GM21737 (cell line): ENCODE results near the gene DUOXA2.
"Not testable (repeated sequence)": the region's sequence is repeated elsewhere in the genome, so short reads cannot be mapped to it uniquely, and the experiment has no call there.

Experiments used
- ATAC-seq: cut with Tn5 transposase; IDR thresholded peaks from one replicate; pipeline ENCODE4 v1.9.1; 2021; ENCODE audit warnings: mild to moderate bottlenecking, moderate library complexity; ENCODE audit not compliant: unreplicated experiment

DUOXA2 gene

DNA sequence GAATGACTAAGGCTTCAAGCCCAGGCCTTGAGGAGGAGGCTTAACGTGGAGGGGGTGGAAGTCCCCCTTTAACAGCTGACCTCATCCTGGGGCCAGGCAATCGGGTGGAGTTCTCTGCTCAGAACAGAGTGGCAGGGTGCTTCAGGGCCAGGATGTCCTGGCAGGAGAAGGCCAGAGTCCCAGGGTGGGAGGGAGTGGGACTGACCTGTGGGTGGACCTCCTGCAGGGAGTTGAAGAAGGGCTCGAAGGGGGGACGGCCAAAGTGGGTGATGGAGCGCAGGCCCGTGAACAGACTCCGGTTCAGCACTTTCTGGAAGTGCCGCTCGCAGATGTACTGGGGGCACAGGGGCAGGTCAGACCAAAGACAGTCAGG is 19.8 kb upstream of the DUOXA2 start:
- ATAC-seq, result no peak

DNA sequence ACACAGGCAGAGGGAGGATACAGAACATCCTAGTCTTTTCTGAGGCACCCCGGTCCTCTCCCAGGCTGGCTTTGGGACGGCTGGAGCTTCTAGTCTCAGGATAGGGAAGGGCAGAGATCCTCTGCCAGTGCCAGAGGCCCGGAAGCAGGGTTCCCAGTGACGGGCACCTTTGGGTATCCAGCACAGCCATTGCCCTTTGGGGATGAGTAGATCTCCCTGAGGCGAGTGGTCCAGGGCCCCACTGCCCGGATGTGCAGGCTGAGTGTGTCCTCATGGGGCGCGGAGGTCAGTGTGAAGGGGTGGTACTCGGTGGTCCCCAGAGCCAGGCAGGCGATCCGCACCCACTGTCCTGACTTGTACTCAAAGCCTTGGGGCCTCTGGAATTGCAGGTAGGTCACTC is 18.5 kb upstream of the DUOXA2 start:
- no peak for ATAC-seq

DNA sequence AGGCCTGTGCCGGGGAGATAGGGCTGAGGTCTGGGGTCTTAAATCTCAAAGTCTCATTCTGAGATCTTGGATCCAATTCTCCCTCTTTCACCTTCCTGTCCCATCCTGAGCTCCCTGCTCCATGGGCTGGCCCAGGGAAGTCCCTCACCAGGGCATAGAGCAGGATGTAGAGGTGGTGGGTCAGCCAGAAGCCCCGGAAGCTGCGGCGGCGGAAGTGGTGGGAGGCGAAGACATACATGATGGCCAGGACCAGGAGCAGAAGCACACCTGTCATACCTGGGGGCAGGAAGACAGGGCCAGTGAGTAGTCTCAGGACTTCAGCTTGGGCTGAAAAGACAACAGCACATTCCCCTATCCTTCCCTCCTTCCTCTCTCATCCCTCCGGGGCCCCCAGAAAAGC is 16.7 kb upstream of the DUOXA2 start:
- no peak for ATAC-seq

DNA sequence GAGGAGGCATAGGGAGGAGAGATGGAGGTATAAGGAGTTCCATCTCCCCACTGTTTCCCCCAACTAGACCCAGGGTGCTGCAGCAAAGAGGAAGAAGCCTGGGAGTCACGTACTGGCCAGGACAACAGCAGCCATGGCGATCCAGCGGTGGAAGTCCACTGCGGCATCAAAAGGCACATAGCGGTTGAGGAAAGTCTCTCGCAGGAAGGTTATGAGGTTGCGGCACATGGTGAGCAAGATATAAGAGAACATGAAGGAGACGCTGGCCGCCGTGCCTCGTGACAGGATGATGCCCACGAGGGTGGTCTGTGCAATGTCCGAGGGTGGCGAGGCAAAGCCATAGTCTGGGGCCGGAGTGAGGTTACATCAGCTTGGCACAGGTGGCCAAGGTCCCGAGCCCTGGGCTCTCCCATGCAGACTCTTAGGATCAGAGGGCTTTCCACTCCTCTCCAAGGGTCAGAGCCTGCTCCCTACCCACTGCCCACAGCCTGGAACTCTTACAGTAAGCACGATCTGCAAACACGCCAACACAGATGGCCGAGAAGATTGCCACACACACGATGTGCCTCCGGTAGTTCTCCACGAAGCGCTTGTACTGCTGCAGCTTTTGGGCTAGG is 14.5 kb upstream of the DUOXA2 start:
- no peak for ATAC-seq

DNA sequence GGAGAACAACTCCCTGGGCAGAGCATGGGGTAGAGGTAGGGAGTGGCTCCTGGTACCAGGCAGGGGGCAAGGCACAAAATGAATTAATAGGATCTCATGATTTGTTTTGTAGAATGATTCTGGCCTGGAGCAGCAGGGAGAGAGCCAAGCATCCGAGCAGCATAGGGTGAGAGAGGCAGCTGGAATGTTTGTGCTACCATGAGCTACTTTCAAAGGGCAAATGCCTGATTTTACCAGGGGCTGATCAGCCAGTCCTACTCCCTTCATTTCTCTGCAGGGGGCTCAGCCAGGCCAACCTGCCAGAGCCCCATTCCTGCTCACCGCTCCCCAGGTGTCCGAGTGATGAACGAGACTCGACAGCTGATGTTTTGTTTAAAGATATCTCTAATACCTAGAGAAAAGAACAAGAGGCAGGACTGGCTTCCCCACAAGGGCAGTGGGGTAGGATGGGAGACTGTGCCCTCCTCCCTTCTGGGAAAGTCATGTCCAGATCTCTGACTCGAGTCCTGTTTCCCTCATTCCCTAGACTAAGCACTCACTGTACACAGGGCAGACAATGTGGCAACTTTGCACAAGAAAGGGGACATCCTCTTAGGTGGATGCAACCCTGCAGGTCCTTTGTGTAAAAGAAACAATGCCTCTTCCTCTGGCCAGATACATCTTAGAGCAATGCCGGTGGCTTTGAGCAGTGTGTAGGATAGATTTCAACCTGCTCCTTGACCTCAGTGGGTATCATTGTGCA is 13.1 kb upstream of the DUOXA2 start:
- no peak for ATAC-seq

DNA sequence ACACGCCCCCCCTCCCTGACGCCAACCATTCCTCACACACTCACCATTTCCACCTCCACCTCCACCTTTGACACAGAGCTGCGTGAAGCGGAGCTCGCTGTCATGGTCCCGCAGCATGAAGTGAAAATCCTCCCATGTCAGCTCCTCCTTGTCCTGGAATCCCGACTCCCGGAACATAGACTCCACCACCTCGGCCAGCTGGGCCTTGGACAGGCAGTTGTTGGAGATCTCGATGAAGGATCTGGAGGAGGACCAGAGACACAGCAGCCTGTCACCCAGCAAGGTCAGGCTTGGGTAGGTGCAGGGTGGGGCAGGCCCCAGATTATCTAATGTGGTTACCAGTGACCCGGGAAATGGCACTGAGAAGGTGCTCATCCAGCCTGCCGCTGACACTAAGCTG is 12.4 kb upstream of the DUOXA2 start:
- no peak for ATAC-seq

DNA sequence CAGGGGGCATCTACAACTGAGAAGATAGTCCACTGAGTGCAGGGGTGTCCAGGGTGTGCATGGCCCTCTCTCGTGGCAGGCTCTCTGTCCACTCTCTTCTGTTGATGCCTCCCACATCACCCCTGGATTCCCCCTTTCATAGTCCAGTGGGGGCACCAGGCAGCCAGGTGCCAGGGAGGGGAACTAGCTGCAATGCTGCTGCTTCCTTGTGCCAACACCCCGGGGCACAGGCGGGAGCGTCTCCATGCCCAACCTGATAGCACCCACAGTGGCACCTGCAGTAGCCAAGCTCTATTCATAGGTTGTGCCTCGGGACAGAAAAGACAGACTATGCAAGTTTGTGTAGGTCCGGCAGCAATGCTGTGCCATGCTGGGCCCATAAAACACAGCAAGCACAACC is 11.9 kb upstream of the DUOXA2 start:
- ATAC-seq, result no peak

DNA sequence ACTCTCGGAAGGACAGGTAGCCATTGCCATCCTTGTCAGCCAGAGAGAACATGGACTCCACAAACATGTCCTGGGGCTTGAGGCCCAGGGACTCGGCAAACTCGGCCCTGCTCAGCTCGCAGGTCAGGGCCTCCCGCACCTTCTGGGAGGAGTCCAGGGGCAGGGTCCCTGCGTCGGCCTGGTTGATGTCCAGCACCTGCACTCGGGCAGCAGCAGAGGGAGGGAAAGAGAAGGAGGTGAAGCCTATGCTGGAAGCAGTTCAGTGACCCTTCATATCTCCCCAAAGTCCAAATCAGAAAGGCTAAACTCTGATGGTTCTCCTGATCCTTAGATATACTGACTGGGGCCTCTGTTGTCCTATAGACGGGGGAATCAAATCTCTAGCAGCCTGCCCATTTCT is 10.0 kb upstream of the DUOXA2 start:
- ATAC-seq, result not testable (repeated sequence)

DNA sequence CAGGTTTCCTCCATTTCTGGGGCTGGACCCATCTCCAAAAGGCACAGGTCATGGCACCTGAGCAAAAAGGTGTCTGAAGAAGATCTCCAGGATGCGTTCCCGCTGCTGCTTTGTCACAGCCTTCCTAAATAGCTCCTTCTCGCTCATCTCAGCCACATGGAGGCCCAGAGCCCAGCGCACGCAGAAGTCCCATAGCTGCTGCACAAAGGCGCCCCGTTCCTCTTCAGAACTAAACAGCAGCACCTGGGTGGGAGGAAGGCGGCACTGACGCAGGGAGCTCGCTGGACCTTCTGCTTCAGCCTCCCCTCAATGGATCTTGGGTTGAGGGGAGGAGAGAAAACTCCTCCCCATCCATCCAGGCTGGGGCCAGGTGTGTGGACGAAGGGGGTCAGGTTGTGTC is 8.5 kb upstream of the DUOXA2 start:
- ATAC-seq, result no peak

DNA sequence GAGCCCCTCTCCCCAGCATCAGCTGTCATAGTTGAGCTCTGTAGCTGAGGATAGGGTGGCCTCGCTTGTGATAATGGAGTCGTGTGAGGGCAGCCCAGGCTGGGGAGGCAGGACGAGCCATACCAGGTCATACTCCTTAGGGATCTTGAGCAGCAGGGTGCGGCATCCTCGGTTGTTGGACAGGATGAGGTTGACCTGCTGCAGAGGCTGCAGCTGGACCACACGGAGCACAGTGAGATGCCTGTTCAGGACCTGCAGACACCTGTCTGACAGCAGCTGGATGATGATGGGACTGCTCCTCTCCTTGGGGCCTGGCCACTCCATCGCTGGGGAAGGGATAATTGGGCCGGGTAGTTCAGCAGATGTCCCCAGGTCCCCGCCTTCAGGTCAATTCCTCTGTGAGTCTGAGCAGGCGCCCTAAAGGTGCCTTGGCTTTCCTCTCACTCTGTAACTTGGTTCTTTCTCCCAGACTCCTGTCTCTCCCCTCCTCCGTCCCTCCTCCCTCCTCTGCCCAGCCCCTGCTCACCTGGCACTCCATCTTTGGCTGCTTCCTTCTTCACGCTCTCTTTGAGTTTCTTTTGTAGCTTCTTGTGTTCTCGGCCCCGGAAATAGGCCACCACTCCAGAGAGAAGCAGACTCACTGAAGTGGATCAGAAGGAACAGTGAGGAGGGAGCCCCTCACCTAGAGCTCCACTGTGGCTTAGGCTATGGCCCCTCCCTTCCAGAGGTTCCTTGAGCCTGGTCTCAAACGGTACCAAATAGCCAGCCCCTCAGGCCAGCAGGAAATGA is 7.9 kb upstream of the DUOXA2 start:
- no peak for ATAC-seq

DNA sequence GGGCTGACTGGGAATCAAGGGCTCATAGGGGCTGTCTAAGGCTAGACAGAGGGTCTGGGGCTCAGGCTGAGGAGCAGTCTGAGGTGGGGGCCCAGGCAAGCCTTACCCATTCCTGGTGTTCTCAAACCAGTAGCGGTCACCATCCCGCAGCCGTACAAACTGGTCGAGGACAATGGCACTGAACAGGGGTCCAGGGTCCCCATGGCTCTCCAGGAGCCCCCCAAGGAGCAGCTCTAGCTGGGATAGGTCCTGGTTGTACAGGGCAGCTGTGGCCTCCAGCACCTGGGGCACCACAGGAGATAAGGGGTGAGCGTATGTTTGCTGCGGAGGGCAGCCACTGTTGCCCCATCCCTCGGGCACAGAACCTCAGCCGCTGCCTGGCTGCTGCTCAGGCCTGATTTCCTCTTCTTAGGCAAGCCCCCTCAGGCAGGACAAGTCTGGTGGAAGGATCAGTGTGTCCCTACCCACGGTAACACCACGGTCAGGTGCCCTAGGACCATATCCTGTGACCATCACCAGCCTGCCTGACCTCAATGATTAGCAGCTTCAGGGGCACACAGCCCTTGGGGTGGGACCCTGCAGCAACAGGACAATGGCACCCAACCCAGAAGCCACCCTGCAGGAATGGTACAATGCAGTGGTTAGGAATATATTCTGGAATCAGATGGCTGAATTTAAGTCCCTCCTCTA is 6.0 kb upstream of the DUOXA2 start:
- no peak for ATAC-seq

DNA sequence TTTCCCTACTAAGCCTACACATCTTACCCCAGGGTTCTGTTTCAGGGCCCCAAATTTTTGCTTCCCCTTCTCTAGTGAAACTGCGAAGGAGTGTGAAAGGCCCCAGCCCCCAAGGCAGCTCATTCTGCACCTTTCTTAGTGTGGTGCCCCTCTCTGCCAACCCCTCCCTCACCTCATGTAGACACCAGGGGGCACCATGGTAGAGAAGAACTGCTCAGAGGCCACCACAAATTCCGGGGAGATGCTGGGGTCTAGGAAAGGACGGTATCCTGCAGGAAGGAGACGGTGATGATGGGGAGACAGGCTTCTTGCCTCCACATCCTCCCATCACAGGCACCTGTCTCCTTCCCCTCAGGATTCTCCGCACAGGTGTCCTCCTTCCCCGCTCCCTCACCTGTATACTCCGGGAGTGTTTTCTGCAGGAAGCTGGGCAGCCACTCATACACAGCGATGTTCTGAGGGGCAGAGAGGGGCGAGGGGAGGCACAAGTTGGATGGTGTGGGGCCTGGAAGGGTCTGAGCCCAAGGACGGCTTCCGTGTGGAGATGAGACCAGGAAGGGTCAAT is 3.8 kb upstream of the DUOXA2 start:
- ATAC-seq, result no peak

DNA sequence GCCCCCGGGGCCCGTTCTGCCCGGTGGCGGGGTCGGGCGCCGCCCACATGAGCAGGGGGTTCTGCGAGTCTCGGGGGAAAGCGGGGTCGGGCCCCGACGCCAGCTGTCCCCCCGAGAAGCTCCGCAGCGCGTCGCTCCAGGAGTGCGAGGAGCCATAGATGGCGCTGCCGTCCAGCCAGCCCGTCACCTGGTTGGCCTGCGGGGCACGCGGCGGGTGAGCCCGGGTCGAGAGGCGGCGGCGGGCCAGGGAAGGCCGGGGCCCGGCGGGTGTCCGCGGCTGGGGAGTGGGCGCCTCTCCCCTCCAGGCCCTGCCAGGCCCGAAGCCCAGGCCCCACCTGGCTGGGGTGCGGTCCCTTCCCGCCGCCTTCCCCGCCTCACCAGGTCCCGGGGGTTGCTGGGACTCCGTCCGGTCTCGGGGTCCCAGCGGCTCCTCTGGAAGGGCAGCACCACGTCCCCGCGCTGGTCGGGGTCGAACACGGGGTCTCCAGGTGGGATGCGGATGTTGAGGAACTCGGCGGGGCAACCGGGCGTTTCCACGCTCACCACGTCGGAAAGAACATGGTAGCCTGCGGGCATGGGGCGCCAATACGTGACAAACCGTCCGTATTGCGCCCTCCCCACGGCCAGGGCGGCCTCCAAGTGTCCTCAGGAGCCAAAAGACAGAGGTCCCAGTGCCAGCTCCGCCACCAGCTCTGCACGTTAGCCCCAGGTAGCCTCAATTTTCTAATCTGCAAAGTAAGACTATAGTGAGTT is 2.6 kb upstream of the DUOXA2 start:
- no peak for ATAC-seq

DNA sequence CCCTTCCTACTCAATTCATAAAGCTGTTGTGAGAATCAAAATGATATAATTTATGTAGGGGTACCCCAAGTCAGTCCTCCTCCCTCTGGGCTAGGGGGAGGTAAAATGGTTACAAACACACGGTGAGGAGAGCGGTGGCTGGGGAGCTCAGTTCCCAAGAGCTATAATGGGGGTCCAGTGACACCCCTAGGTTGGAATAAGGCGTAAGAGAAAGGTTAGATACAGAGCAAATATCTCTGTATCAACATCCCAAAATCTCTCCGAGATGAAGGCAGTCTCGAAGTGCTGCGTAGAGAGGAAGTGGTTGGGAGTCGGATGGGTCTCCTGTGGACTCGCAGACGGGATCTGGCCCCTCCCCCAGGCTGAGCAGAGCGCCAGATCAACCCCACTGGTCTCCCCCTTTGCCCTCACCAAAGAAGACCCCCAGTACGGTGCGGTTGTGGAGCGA is 2.0 kb upstream of the DUOXA2 start:
- no peak for ATAC-seq

DNA sequence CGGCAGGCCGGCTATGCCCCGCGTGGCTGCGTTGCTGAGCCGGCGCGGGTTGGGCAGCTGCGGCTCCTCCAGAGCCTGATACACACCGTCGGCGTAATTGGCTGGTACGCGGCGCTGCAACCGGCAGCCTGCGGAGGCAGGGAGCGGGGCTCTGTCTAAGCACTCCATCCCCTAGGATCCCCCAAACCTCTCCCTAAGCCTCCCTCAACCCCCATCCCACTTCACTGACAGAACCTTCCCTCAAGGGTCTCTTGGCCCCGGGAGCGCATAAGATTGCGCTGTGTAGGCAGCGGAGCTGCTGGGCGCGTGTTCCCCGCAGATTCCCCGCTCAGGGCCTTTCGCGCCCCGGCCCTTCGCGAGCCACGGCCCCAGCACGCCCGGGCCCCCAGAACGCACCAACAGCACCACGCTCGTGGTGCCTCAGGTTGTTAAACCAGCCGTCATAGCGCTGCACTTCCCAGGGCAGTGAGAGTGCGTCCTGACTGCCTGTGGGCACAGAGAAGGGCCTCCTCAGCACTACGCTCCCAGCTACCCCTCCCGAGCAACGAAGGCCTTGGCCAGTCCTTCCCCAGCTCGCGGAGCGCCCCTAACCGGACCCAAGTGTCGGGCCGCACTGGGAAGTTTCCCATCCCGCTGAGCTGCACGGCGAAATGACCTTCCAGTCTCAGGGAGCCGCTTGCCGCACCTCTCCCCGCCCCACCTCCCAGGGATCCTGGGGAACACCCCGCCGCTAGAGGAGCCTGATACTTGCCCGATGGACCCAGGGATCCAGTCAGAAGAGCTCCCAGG is 1.3 kb upstream of the DUOXA2 start:
- no peak for ATAC-seq

DNA sequence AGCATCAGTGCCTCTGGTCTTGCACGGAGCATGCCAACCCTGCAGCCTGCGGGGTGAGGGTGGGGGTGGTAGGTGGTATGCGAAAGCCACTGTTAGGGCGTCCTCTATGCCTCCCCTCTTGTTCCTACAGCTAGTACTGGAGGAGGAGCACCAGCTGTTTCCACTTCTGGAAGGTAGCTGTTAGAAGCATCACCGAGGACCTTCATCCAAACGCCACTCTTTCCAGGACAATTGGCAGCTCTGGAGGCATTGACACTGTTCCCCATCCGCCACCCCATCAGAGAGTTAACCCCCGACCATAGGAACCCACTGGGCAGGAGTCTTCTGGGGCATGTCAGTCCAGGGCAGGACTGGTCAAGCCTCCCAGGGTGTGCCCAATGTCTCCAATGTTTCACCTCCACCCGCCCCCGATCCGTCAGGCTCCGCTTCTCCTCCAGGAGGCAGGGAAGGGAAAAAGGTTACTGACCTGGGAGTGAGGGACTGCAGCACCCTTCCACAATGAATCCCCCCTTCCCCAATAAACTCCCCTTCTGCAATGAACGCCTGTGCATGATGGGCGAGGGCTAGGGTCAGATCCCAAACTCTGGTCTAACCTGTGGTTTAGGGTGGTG is 641 bp upstream of the DUOXA2 start:
- ATAC-seq, result no peak

DNA sequence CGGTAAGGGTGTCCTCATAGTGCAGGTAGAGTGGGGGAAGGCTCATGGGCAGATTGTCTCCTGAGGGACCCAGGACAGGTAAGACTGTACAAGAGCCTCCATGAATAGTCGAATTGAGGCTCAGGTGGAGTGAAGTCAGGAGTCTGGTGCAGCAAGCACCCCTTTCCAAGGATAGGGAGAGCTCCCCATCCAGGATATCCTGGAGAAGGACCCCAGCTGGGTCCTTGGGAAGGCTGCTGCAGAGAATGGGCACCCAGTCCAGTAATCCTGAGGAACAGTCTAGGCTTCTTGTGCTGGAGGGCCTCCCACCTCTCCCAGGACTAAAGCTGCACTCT is 592 bp downstream of the DUOXA2 start:
- ATAC-seq, result no peak

DNA sequence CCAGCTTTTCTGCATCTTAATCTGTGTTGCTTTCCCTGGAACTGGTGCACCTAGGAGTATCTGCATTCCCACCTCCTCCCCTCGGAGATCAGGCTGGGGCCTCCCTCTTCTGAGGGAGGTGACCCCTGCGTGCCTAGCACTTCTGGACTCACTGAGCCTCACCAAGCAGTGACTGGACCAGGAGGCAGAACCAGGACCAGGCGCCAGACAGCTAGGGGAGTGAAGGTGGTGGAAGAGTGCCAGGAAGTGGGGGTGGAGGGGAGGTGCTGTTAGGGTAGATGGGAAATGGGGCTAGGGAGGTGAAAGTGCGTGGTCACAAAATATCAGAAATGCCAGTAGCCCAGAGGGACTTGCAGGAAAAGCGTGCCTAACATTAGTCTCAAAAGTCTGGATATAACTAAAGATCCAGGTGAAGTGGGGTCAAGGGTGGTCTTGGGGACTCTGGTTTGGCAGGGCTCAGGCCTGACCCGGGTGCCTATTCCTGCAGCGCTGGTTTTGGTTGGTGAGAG is 1.2 kb downstream of the DUOXA2 start:
- ATAC-seq, result no peak

DNA sequence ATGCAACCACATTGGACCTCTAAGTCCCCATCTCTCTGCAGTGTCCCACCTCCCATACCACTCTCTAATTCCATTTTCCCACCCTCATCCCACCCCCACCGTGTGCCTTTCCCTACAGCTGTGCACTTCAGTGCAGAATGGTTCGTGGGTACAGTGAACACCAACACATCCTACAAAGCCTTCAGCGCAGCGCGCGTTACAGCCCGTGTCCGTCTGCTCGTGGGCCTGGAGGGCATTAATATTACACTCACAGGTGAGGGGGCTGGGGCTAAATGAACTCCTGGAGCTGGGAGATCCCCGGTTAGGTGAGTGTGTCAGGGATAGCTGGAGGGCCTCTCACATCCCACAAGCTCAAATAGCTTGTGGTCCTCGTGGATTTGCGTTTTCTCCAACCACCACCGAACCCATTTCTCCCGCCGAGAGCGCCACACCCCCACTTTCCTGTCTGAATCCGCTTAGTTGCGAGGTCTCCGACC is 1.9 kb downstream of the DUOXA2 start:
- ATAC-seq, result no peak
